ENCODE results near the gene PTH1R. TPM values are rescaled to one million over a fixed set of nuclear protein-coding genes. Genes with fewer than 3 reads are reported as not detected.

The PTH1R gene
- total RNA-seq, 1 donor from 2014 or later = 10.3 TPM

DNA sequence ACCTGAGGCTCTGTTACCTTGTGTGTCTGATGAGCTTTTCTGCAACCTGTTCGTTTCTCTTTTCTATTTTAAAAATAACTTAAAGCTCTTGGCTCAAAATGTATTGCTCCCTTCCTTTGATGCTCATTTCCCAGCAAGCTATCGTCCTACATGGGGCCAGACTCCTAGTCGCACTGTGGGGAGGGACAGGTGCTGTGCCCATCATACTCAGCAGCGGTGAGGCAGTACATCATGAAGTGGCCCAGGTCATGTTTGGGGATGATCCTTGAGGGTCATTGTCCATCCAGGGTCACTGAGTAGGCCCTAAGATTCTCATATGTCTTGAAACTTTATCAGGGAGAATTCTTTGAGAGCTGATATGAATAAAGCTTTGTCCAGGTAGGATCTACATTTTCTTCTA lies 41.1 kb downstream of the PTH1R start:
- no peak for DNase-seq (ENCODE audit: low spot score in 2 of 2)
- peaks cover 41 to 69% of the 10 kb centered on the region in 2 donors for H3K36me3 ChIP-seq

DNA sequence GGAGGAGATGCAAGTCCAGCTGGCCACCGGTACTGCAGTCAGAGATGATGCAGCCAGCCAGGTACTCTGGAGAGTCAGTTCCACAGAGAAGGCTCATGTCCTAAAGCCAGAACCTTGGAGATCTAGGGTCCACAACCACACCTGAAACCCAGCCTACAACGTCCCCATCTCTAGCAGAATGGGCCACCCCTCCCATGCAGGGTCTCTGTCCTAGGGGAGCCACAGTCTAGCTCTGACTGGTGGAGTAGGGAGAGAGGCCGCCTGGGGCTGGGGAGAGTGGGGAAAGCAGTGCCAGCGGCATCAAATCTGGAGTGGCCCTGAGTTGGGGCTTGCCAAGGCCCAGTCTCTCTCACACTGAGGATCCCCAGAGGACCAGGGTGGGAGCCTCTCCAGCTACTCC lies 43.5 kb downstream of the PTH1R start:
- TF ChIP-seq, protein P1, sequence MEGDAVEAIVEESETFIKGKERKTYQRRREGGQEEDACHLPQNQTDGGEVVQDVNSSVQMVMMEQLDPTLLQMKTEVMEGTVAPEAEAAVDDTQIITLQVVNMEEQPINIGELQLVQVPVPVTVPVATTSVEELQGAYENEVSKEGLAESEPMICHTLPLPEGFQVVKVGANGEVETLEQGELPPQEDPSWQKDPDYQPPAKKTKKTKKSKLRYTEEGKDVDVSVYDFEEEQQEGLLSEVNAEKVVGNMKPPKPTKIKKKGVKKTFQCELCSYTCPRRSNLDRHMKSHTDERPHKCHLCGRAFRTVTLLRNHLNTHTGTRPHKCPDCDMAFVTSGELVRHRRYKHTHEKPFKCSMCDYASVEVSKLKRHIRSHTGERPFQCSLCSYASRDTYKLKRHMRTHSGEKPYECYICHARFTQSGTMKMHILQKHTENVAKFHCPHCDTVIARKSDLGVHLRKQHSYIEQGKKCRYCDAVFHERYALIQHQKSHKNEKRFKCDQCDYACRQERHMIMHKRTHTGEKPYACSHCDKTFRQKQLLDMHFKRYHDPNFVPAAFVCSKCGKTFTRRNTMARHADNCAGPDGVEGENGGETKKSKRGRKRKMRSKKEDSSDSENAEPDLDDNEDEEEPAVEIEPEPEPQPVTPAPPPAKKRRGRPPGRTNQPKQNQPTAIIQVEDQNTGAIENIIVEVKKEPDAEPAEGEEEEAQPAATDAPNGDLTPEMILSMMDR (IDR thresholded peaks at IDR 0.05) = no peak
- peaks cover 63 to 93% of the 10 kb centered on the region in 2 donors for H3K36me3 ChIP-seq
- intact Hi-C loops (cut with DNase I) = no loop called here

More for the DNA sequence above, 41.1 kb downstream of the PTH1R start:
- Histone ChIP-seq H3K27ac (no peak overlapping the region), H3K4me1 (no peaks in the 10 kb centered on the region), H3K9me3 (no peaks in the 10 kb centered on the region), H3K4me3 (no peak overlapping the region), H3K27me3 (no peaks in the 10 kb centered on the region)
- TF ChIP-seq, protein P1 (IDR thresholded peaks at IDR 0.05) = no peak
- intact Hi-C loops (cut with DNase I) = no loop called here

DNA sequence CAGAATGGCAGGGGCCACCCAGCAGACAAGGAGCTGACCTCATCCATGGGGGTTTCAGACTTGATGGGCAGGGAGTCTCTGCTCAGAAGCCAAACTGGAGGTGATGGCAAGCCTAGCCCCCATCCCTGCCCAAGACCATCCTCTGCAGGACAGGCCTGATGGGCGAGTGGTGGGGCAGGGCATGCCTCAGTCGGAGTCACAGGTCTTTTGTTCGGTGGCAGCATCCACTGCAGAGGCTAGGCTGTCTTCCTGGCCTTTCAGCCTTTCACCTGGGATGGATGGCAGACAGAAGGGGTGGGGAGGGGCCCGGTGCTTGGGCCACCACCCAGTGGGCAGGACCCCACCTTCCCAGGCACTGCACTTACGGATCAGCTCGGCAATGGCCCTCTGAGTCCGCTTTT lies 44.4 kb downstream of the PTH1R start:
- no peak overlapping the region for H3K27ac ChIP-seq
- H3K27me3 ChIP-seq = no peaks in the 10 kb centered on the region
- TF ChIP-seq, protein P1 (IDR thresholded peaks at IDR 0.05) = no peak
- H3K4me1 ChIP-seq = peaks cover 0 to 17% of the 10 kb centered on the region in 2 donors
- no peaks in the 10 kb centered on the region for H3K9me3 ChIP-seq
- intact Hi-C loops (cut with DNase I) = no loop called here
- no peak overlapping the region for H3K4me3 ChIP-seq
- DNase-seq (ENCODE audit: low spot score in 2 of 2) = peak in 1 of 2 donors; percentile 53
- H3K36me3 ChIP-seq = peaks cover 64 to 90% of the 10 kb centered on the region in 2 donors

More for the DNA sequence above, 43.5 kb downstream of the PTH1R start:
- Histone ChIP-seq H3K9me3 (no peaks in the 10 kb centered on the region), H3K27me3 (no peaks in the 10 kb centered on the region), H3K4me3 (no peak overlapping the region), H3K27ac (no peak overlapping the region), H3K4me1 (peaks cover 0 to 8% of the 10 kb centered on the region in 2 donors)
- DNase-seq (ENCODE audit: low spot score in 2 of 2) = peak in 1 of 2 donors; percentile 12

DNA sequence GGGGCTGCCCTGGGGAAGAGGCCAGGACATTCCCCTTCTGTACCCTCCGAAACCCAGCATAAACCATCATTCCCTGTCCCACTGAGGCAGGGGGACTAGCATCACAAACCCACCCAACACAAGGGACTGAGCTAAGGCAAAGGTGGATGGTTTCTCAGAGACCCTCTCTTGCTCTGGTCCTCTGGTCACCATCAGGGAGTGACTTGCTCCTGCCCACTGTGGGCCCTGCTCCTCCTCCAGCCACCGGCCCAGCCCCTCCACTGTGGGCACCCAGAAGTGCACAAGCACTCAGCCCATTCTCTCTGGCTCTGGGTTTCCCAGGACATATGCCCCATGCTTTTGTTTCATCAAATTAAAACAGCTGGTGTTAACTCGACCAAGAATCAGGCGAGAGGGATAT lies 44.9 kb downstream of the PTH1R start:
- DNase-seq (ENCODE audit: low spot score in 2 of 2) = no peak
- TF ChIP-seq, protein P1 (IDR thresholded peaks at IDR 0.05) = no peak
- Histone ChIP-seq H3K27me3 (no peaks in the 10 kb centered on the region), H3K36me3 (peaks cover 59 to 85% of the 10 kb centered on the region in 2 donors), H3K9me3 (no peaks in the 10 kb centered on the region), H3K27ac (no peak overlapping the region), H3K4me3 (no peak overlapping the region), H3K4me1 (peaks cover 0 to 22% of the 10 kb centered on the region in 2 donors)
- intact Hi-C loops (cut with DNase I) = no loop called here

DNA sequence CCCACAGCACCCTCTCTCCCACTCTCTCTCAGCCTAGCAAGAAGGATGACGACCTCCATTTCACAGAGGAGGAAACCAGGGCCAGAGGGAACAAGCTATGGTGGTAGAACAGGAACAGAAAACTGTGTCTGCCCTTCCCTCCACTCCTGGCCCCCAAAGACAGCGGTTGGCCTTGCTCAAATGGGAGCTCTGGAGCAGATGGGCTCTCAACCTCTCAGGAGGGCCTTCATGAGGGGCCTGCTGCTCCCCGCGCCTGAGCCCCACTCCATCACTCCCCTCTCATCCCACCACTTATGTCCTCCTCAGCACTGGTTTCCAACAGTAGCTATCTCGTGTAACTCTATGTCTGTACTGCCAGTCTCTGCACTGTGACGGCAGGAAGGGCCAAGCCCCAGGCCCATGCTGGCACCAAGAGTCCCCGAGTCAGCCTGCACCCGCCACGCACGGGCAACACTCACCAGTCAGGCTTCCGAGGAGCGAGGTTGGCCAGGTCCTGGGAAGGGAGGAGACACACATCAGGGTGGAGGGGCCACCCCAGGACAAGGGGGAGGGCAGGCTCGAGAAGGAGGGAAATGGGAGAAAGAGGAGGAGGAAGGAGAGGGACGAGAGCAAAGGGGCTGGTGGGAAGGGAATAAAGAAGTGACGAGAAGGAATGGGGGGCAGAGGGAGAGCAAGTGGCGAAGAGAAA lies 45.5 kb downstream of the PTH1R start:
- Histone ChIP-seq H3K4me3 (no peak overlapping the region), H3K4me1 (peaks cover 0 to 28% of the 10 kb centered on the region in 2 donors), H3K27me3 (no peaks in the 10 kb centered on the region), H3K36me3 (peaks cover 59 to 79% of the 10 kb centered on the region in 2 donors), H3K9me3 (no peaks in the 10 kb centered on the region), H3K27ac (no peak overlapping the region)
- intact Hi-C loops (cut with DNase I) = loop anchor here (1.0 kb wide), 1 partner anchor 75 kb away; no protein-coding TSS in a partner anchor
- no peak for DNase-seq (ENCODE audit: low spot score in 2 of 2)
- TF ChIP-seq, protein P1 (IDR thresholded peaks at IDR 0.05) = no peak
